ENCODE results near the gene RELN. TPM values are rescaled to one million over a fixed set of nuclear protein-coding genes. Genes with fewer than 3 reads are reported as not detected.

The RELN gene
- polyA plus RNA-seq, 1 donor: 3.5 TPM

GRCh38 chr7:103718482-103719061 lies 270.9 kb downstream of the RELN start:
- no peak for DNase-seq (ENCODE audit: low read depth)

- DNase-seq (ENCODE audit: low read depth): no peak
These were observed 271.9 kb downstream of the RELN start for GRCh38 chr7:103717574-103717973.

- DNase-seq (ENCODE audit: low read depth): no peak
These were observed 273.9 kb downstream of the RELN start for GRCh38 chr7:103715376-103716120.

- DNase-seq (ENCODE audit: low read depth): no peak
These were observed 275.0 kb downstream of the RELN start for GRCh38 chr7:103714376-103714927.

- no peak for DNase-seq (ENCODE audit: low read depth)
These were observed 276.3 kb downstream of the RELN start for GRCh38 chr7:103712991-103713778.

- no peak for DNase-seq (ENCODE audit: low read depth)
These were observed 278.0 kb downstream of the RELN start for GRCh38 chr7:103711413-103711812.

- DNase-seq (ENCODE audit: low read depth): no peak
These were observed 279.2 kb downstream of the RELN start for GRCh38 chr7:103710247-103710646.

- no peak for DNase-seq (ENCODE audit: low read depth)
These were observed 282.7 kb downstream of the RELN start for GRCh38 chr7:103706805-103707204.

- no peak for DNase-seq (ENCODE audit: low read depth)
These were observed 283.9 kb downstream of the RELN start for GRCh38 chr7:103705542-103705941.

- DNase-seq (ENCODE audit: low read depth): no peak
These were observed 284.8 kb downstream of the RELN start for GRCh38 chr7:103704701-103705100.

GRCh38 chr7:103702982-103703381 lies 286.5 kb downstream of the RELN start:
- DNase-seq (ENCODE audit: low read depth): no peak

- DNase-seq (ENCODE audit: low read depth): no peak
These were observed 287.0 kb downstream of the RELN start for GRCh38 chr7:103702454-103702853.

GRCh38 chr7:103699032-103699431 lies 290.4 kb downstream of the RELN start:
- no peak for DNase-seq (ENCODE audit: low read depth)

GRCh38 chr7:103698064-103698463 lies 291.4 kb downstream of the RELN start:
- DNase-seq (ENCODE audit: low read depth): no peak

GRCh38 chr7:103695521-103695920 lies 293.9 kb downstream of the RELN start:
- no peak for DNase-seq (ENCODE audit: low read depth)

- DNase-seq (ENCODE audit: low read depth): no peak
These were observed 295.2 kb downstream of the RELN start for GRCh38 chr7:103694304-103694703.

GRCh38 chr7:103691291-103691690 lies 298.2 kb downstream of the RELN start:
- DNase-seq (ENCODE audit: low read depth): no peak

GRCh38 chr7:103690242-103690974 lies 299.1 kb downstream of the RELN start:
- no peak for DNase-seq (ENCODE audit: low read depth)

GRCh38 chr7:103689255-103689654 lies 300.2 kb downstream of the RELN start:
- no peak for DNase-seq (ENCODE audit: low read depth)

- no peak for DNase-seq (ENCODE audit: low read depth)
These were observed 301.5 kb downstream of the RELN start for GRCh38 chr7:103687951-103688350.

- DNase-seq (ENCODE audit: low read depth): no peak
These were observed 302.2 kb downstream of the RELN start for GRCh38 chr7:103687272-103687671.

GRCh38 chr7:103686763-103687162 lies 302.7 kb downstream of the RELN start:
- no peak for DNase-seq (ENCODE audit: low read depth)

All from forelimb muscle (tissue), 1 donor.